ENCODE results near the gene PDAP1. TPM values are rescaled to one million over a fixed set of nuclear protein-coding genes. Genes with fewer than 3 reads are reported as not detected.

Gene PDAP1, protein sequence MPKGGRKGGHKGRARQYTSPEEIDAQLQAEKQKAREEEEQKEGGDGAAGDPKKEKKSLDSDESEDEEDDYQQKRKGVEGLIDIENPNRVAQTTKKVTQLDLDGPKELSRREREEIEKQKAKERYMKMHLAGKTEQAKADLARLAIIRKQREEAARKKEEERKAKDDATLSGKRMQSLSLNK
- total RNA-seq, result 138 and 147 TPM in 2 replicates

DNA sequence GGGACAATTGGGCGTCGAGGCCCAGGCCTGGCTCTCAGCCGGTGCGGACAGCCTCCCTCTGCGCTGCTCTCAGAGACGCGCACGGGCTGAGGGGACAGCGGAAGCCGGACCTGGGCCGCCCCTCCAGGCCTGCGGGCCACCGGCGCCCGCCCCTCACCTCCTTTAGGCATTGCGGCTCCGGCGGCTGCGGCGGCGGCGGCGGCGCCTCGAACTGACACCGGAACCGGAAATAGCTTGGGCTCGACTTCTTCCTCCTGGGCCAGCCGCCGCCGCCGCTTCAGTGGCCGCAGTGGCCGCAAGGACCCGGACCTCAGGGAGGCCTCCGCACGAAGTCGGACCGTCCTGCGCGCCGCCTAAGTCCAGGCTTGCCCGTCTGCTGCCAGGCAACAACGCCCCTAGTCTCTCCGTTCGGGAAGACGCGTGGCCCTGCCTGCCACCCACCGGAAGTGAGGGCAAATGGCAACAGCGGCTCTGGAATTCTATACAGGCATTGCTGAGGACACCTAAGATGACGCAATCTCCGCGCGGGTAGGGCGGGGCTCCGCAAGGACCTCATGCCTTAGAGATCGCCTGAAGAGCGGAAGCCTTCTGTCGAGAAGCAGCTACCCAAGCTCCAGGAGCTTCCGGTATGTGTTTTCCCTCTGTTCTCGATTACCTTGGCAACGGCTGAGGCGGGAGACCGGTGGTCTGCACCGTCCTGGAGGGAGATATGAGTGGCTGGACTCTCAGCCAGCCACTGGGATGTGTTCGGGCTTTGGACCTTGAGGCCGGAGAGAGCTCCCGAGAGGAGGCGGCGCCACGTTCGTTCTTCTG lies at the start of gene PDAP1, which contains the start of gene BUD31:
PDAP1 (minus strand) TSS at position 219 of the 813 bp plus-strand sequence; CDS start at position 170, 49 bp downstream.
BUD31 (plus strand) TSS at position 591 of the 813 bp plus-strand sequence. CDS start 2,124 bp downstream, outside the sequence.

DNA sequence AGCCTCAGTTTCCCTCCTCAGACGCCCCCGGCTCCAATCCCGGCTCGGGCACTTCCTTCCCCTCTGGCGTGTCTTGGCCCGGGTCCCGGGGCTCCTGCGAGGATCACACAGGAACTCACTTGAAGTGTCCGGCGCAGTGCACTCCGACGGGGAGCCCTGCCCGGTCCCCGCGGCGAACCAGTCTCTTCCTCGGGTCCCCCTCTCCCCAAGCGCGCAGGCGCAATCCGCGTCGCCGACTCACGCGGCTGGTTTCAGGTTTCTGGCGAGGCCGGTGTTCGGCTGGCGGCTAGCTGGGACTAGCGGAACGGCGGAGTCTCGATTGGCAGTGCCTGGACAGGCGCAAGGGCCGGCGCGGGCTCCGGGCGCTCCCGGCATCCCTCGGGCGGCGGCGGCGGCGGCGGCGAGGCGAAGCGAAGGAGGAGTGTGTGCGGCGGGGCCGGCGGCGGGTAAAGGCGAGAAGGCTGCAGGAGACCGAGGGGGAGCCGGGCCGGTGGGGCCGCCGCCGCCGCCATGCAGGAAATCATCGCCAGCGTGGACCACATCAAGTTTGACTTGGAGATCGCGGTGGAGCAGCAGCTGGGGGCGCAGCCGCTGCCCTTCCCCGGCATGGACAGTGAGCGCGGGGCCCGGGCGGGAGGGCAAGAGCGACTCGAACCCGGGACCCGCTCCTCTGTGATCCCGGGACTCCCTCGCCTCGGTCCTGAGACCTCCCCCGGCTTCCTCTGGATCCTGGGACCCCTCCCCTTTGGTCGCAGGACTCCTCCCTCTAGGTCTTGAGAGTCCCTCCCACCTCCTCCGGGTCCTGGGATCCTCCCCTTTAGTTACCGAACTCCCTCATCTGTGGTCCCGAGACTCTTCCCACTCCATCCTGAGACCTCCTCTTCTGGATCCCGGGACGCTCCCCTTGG lies 30.4 kb upstream of the PDAP1 start, which contains the start of the genes CPSF4 and PTCD1:
CPSF4 (plus strand) TSS at position 371 of the 908 bp plus-strand sequence; CDS start at position 511, 140 bp downstream.
PTCD1 (minus strand) TSS at position 226 of the 908 bp plus-strand sequence. CDS start 3,556 bp downstream, outside the sequence.

DNA sequence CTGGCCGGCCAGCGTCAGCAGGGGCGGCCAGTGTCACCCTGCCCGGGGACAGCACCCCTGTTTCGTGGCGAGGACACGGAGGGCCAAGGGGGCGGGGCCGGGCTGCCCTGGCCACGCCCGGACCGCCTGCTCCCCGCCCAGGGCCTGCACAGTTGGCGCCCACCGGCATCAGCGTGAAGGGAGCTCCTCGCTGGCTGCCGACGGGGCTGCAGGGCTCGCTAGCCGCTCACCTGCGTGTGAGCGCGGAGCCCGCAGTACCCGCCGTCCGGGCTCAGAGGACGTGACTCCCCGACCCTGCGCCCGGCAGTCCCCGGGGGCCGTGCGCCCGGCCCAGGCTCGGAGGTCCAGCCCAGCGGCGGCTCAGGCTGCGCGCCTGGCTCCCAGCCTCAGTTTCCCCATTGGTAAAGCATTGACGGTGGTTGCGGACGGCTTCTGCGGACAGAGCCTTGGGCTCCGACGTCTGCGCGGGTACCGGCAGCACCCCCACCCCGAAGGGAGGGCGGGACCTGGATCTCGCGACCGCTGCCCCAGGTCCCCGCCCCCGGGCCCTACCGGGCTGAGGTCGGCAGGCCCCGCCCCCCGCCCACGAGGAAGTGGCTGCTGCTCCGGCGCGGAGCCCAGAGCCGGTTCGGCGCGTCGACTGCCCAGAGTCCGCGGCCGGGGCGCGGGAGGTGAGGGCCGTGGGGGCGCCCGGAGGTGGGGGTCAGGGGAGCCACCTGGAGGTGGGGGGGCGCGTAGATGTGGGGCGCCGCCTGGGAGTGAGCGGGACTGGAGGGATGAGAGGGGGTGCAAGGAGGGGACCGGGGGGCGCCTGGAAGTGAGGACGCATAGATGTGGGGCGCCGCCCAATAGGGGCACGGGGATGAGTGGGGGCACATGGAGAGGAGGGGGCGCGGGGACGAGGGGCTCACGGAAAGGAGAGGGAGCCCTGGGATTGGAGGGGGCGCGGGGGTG lies 34.0 kb downstream of the PDAP1 start, which contains the start of gene ARPC1B:
ARPC1B (plus strand) TSS at position 620 of the 954 bp plus-strand sequence. CDS start 10,985 bp downstream, outside the sequence.

Other genes with a start within 250 kb of the PDAP1 start
- gene KPNA7, start 200.5 kb downstream of the PDAP1 start, total RNA-seq, result not detected in 2 replicates
- gene MYH16, start 135.8 kb downstream of the PDAP1 start, total RNA-seq, result 0.64 and 0.67 TPM in 2 replicates
- gene ARPC1A, start 82.7 kb downstream of the PDAP1 start, total RNA-seq, result 204 and 206 TPM in 2 replicates
- gene ARPC1B, start 33.9 kb downstream of the PDAP1 start, total RNA-seq, result 549 and 654 TPM in 2 replicates
- gene BUD31, start 372 bp upstream of the PDAP1 start, total RNA-seq, result 96.2 and 119 TPM in 2 replicates
- gene PTCD1, start 30.2 kb upstream of the PDAP1 start, total RNA-seq, result 3.4 and 5.1 TPM in 2 replicates
- gene CPSF4, start 30.3 kb upstream of the PDAP1 start, total RNA-seq, result 17.6 and 20.2 TPM in 2 replicates
- gene ATP5MF, start 57.6 kb upstream of the PDAP1 start, total RNA-seq, result 2,289 and 2,453 TPM in 2 replicates
- 2.3 and 2.8 TPM in 2 replicates for gene ZNF789, start 64.3 kb upstream of the PDAP1 start, total RNA-seq
- gene ZNF394, start 91.7 kb upstream of the PDAP1 start, total RNA-seq, result 22.6 and 46.6 TPM in 2 replicates
- gene ZKSCAN5, start 96.1 kb upstream of the PDAP1 start, total RNA-seq, result 7.5 and 8.9 TPM in 2 replicates
- gene FAM200A, start 143.5 kb upstream of the PDAP1 start, total RNA-seq, result 3.0 and 3.9 TPM in 2 replicates
- 21.4 and 22.1 TPM in 2 replicates for gene ZNF655, start 150.0 kb upstream of the PDAP1 start, total RNA-seq
- 0.15 TPM in 1 of 2 replicates, not detected in the other for gene TMEM225B, start 189.7 kb upstream of the PDAP1 start, total RNA-seq
- gene ZSCAN25, start 208.3 kb upstream of the PDAP1 start, total RNA-seq, result 6.7 and 16.0 TPM in 2 replicates